ENCODE results near the gene NR2C1. TPM values are rescaled to one million over a fixed set of nuclear protein-coding genes. Genes with fewer than 3 reads are reported as not detected.

The NR2C1 gene
- total and polyA plus RNA-seq, 10 of the 15 experiments (the other 5 are each of a cell fraction or from before 2014, with no cell fraction given) = 8.8 to 38.1 (median 31.3) TPM

DNA sequence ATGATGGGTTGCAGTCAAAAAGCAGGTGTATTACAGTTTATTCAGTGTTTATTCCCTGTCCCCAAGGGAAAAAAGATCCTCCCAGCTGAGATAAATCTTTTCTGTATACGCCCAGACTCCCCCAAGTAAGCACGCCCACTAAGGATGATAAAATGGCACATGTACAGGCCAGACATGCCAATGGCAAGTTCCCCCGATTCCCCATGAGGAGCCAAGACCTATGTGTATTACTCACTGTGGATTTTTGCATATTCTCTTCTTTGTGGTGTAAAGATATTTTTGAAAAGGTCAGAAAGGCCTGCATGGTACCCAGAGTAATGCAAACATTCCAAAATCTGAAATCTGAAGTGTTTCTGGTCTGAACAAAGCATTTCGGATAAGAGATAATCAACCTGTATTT, 22.2 kb downstream of the NR2C1 start:
- ChIA-PET CTCF (interaction anchor here (0.6 kb wide), 1 partner anchor 216 kb away, joined by 3 read pairs; no protein-coding TSS in a partner anchor), POLR2A (no interaction called here), RAD21 (ENCODE audit: unreplicated experiment) (no interaction called here), SMC1A (ENCODE audit: uncharacterized antibody, unreplicated experiment) (no interaction called here)
- H3K79me2 ChIP-seq (ENCODE audit: control insufficient read depth, insufficient read depth, low read length) = no peaks in the 10 kb centered on the region
- H3K4me1 ChIP-seq (ENCODE audit: control insufficient read depth, insufficient read depth, low read length) = no peaks in the 10 kb centered on the region
- H2AFZ ChIP-seq (ENCODE audit: control insufficient read depth, low read depth, low read length) = no peak overlapping the region
- H3K4me2 ChIP-seq (ENCODE audit: control insufficient read depth, insufficient read depth) = no peak overlapping the region
- no peak for TF ChIP-seq FOXK2 (IDR thresholded peaks at IDR 0.05)
- TF ChIP-seq SRF (IDR thresholded peaks at IDR 0.05; ENCODE audit: low read depth in 2 of 2, low read length in 2 of 2) = no peak
- TF ChIP-seq EED (IDR thresholded peaks at IDR 0.05; ENCODE audit: low read depth) = no peak
- TF ChIP-seq TCF12 (IDR thresholded peaks at IDR 0.05; ENCODE audit: low read depth, low read length) = no peak
- H3K9me3 ChIP-seq (replicated peaks; ENCODE audit: control insufficient read depth, insufficient read depth, low read length) = no peaks in the 10 kb centered on the region
- BruUV-seq (replicated peaks) = no TSS peak
- in situ Hi-C loops (cut with MboI) = no loop called here
- H3K27me3 ChIP-seq (replicated peaks in 1 of 2; ENCODE audit: control insufficient read depth in 2 of 2, insufficient read depth in 2 of 2, low read length in 1 of 2) = no peaks in the 10 kb centered on the region
- H3K27ac ChIP-seq (ENCODE audit: control insufficient read depth, insufficient read depth) = no peak overlapping the region
- 65% methylated on average over 4 of the region's 4 CpGs for WGBS (ENCODE audit: insufficient coverage, insufficient replicate concordance, low lambda C conversion rate, missing lambda C conversion rate)
- ATAC-seq (no peak), DNase-seq (ENCODE audit: low read depth, low spot score) (no peak), FAIRE-seq (no peak)
- intact Hi-C loops (cut with micrococcal nuclease; ENCODE audit: unreplicated experiment) = no loop called here
- H3K36me3 ChIP-seq (ENCODE audit: control insufficient read depth in 2 of 2, insufficient read depth in 2 of 2, low read length in 1 of 2) = peaks cover 3 to 17% of the 10 kb centered on the region in 2 experiments; a peak in 3 of 4 replicates
- H4K20me1 ChIP-seq (ENCODE audit: control insufficient read depth, insufficient read depth) = no peaks in the 10 kb centered on the region
- H3K9ac ChIP-seq (ENCODE audit: control insufficient read depth, insufficient read depth, low read length) = no peak overlapping the region
- no peak overlapping the region for H3K4me3 ChIP-seq

DNA sequence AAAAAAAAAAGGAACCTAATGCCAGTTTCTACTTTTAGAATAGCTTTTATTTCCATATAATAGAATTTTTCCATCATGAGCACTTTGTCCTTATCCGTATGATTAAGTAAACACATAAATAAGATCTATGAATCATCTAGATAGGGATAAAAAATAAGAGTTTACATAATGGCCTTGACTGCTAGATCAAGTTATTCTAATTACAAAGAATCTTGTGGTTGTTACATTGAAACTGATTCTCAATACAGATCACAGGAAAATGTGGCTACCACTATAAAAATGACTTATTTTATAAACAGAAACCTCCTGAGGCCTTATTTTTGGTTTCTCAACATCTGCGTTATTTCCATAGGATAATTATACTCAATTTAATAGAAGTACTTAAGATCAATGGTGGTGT, 35.5 kb downstream of the NR2C1 start:
- Histone ChIP-seq H4K20me1 (ENCODE audit: control insufficient read depth, insufficient read depth) (no peaks in the 10 kb centered on the region), H3K79me2 (ENCODE audit: control insufficient read depth, insufficient read depth, low read length) (no peaks in the 10 kb centered on the region), H3K9me3 (replicated peaks; ENCODE audit: control insufficient read depth, insufficient read depth, low read length) (no peaks in the 10 kb centered on the region), H2AFZ (ENCODE audit: control insufficient read depth, low read depth, low read length) (no peak overlapping the region), H3K4me2 (ENCODE audit: control insufficient read depth, insufficient read depth) (no peak overlapping the region), H3K4me3 (no peak overlapping the region), H3K4me1 (ENCODE audit: control insufficient read depth, insufficient read depth, low read length) (no peaks in the 10 kb centered on the region), H3K9ac (ENCODE audit: control insufficient read depth, insufficient read depth, low read length) (no peak overlapping the region), H3K27ac (ENCODE audit: control insufficient read depth, insufficient read depth) (no peak overlapping the region), H3K27me3 (replicated peaks in 1 of 2; ENCODE audit: control insufficient read depth in 2 of 2, insufficient read depth in 2 of 2, low read length in 1 of 2) (no peaks in the 10 kb centered on the region), H3K36me3 (ENCODE audit: control insufficient read depth in 2 of 2, insufficient read depth in 2 of 2, low read length in 1 of 2) (peaks cover 0 to 3% of the 10 kb centered on the region in 2 experiments; a peak in 1 of 4 replicates)
- no peak for ATAC-seq
- SMC1A ChIA-PET (ENCODE audit: uncharacterized antibody, unreplicated experiment) = no interaction called here
- in situ Hi-C loops (cut with MboI) (no loop called here), intact Hi-C loops (cut with micrococcal nuclease; ENCODE audit: unreplicated experiment) (no loop called here)
- 98% methylated on average over 2 of the region's 2 CpGs for WGBS (ENCODE audit: insufficient coverage, insufficient replicate concordance, low lambda C conversion rate, missing lambda C conversion rate)
- POLR2A ChIA-PET = no interaction called here
- FAIRE-seq = no peak
- BruUV-seq (replicated peaks) = no TSS peak
- DNase-seq (ENCODE audit: low read depth, low spot score) = no peak
- CTCF ChIA-PET = no interaction called here
- RAD21 ChIA-PET (ENCODE audit: unreplicated experiment) = no interaction called here
- TF ChIP-seq KDM1A (IDR thresholded peaks at IDR 0.05; ENCODE audit: borderline replicate concordance) (no peak), MEF2A (IDR thresholded peaks at IDR 0.05; ENCODE audit: insufficient read depth, low read depth, low read length) (no peak), TARDBP (IDR thresholded peaks at IDR 0.05; ENCODE audit: borderline replicate concordance) (no peak), EGR1 (IDR thresholded peaks at IDR 0.05; ENCODE audit: borderline replicate concordance in 1 of 2, low read depth in 2 of 2, low read length in 2 of 2) (no peak), POLR2AphosphoS2 (IDR thresholded peaks at IDR 0.05; ENCODE audit: low read depth, low read length) (no peak), TBL1XR1 (IDR thresholded peaks at IDR 0.05; ENCODE audit: low read depth, low read length) (no peak), CHD4 (IDR thresholded peaks at IDR 0.05) (no peak), SMARCA5 (IDR thresholded peaks at IDR 0.05) (no peak), CBX3 (IDR thresholded peaks at IDR 0.05; ENCODE audit: borderline replicate concordance, low read depth) (no peak), MTA3 (IDR thresholded peaks at IDR 0.05; ENCODE audit: borderline replicate concordance, low read length) (no peak), STAT1 (conservative IDR thresholded peaks at IDR 0.05) (no peak), ZZZ3 (IDR thresholded peaks at IDR 0.05; ENCODE audit: control insufficient read depth, insufficient read length, low read depth) (no peak)
- TF ChIP-seq, protein P1, sequence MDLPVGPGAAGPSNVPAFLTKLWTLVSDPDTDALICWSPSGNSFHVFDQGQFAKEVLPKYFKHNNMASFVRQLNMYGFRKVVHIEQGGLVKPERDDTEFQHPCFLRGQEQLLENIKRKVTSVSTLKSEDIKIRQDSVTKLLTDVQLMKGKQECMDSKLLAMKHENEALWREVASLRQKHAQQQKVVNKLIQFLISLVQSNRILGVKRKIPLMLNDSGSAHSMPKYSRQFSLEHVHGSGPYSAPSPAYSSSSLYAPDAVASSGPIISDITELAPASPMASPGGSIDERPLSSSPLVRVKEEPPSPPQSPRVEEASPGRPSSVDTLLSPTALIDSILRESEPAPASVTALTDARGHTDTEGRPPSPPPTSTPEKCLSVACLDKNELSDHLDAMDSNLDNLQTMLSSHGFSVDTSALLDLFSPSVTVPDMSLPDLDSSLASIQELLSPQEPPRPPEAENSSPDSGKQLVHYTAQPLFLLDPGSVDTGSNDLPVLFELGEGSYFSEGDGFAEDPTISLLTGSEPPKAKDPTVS (IDR thresholded peaks at IDR 0.05; ENCODE audit: low read depth, low read length) = no peak
- TF ChIP-seq, protein P2, sequence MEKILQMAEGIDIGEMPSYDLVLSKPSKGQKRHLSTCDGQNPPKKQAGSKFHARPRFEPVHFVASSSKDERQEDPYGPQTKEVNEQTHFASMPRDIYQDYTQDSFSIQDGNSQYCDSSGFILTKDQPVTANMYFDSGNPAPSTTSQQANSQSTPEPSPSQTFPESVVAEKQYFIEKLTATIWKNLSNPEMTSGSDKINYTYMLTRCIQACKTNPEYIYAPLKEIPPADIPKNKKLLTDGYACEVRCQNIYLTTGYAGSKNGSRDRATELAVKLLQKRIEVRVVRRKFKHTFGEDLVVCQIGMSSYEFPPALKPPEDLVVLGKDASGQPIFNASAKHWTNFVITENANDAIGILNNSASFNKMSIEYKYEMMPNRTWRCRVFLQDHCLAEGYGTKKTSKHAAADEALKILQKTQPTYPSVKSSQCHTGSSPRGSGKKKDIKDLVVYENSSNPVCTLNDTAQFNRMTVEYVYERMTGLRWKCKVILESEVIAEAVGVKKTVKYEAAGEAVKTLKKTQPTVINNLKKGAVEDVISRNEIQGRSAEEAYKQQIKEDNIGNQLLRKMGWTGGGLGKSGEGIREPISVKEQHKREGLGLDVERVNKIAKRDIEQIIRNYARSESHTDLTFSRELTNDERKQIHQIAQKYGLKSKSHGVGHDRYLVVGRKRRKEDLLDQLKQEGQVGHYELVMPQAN (conservative IDR thresholded peaks at IDR 0.05) = no peak

All from GM12878 (cell line).